Stimulated activated naive CD4-positive, alpha-beta T cell (primary cell): ENCODE data around the gene GEMIN5.
"Not testable (repeated sequence)": the region's sequence is repeated elsewhere in the genome, so short reads cannot be mapped to it uniquely, and the experiment has no call there.

Experiments used
- DNase-seq, 6 experiments: peaks; one replicate each; lab custom pipeline; 2025; lab: John Stamatoyannopoulos, UW

GEMIN5 gene, protein sequence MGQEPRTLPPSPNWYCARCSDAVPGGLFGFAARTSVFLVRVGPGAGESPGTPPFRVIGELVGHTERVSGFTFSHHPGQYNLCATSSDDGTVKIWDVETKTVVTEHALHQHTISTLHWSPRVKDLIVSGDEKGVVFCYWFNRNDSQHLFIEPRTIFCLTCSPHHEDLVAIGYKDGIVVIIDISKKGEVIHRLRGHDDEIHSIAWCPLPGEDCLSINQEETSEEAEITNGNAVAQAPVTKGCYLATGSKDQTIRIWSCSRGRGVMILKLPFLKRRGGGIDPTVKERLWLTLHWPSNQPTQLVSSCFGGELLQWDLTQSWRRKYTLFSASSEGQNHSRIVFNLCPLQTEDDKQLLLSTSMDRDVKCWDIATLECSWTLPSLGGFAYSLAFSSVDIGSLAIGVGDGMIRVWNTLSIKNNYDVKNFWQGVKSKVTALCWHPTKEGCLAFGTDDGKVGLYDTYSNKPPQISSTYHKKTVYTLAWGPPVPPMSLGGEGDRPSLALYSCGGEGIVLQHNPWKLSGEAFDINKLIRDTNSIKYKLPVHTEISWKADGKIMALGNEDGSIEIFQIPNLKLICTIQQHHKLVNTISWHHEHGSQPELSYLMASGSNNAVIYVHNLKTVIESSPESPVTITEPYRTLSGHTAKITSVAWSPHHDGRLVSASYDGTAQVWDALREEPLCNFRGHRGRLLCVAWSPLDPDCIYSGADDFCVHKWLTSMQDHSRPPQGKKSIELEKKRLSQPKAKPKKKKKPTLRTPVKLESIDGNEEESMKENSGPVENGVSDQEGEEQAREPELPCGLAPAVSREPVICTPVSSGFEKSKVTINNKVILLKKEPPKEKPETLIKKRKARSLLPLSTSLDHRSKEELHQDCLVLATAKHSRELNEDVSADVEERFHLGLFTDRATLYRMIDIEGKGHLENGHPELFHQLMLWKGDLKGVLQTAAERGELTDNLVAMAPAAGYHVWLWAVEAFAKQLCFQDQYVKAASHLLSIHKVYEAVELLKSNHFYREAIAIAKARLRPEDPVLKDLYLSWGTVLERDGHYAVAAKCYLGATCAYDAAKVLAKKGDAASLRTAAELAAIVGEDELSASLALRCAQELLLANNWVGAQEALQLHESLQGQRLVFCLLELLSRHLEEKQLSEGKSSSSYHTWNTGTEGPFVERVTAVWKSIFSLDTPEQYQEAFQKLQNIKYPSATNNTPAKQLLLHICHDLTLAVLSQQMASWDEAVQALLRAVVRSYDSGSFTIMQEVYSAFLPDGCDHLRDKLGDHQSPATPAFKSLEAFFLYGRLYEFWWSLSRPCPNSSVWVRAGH (N-terminal part only)

DNA sequence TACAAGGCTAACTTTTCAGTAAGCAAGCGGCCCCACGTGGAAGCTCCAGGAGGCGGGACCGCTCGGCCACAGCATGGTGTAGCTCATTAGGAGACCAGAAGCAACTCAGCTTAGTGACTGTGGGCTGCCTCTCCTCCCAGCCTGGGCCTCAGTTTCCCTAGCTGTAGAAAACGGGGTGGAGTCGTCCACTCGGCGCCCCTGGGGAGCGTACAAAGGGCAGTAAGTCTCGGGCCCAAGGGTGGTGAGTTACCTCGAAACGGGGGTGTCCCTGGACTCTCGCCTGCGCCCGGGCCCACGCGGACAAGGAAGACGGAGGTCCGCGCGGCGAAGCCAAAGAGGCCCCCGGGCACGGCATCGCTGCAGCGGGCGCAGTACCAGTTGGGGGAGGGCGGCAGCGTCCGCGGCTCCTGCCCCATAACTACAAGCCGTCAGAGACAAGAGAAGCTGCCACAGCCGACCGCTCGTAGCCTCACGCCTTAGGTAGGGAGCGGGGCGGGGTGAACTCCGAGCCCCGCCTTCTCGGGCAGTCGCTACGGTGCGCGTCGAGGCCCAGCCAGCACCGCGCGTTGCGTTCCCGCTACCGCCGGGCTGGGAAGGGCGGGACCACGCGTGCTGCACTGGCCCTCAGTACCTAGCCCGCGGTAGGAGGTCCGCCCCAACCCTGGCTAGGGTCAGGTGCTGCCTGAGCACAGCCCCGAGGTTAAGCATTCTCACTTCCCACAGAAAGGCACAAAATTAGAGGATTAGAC is at the start of gene GEMIN5:
Gene GEMIN5 (minus strand): TSS at position 494 of the 749 bp plus-strand sequence. CDS start 78 bp downstream, at position 416.
- peak; percentile 67 to 82 (median 75) for DNase-seq

- no peak for DNase-seq
Measured at GRCh38 chr5:154986151-154986550, 48.1 kb upstream of the GEMIN5 start.

DNA sequence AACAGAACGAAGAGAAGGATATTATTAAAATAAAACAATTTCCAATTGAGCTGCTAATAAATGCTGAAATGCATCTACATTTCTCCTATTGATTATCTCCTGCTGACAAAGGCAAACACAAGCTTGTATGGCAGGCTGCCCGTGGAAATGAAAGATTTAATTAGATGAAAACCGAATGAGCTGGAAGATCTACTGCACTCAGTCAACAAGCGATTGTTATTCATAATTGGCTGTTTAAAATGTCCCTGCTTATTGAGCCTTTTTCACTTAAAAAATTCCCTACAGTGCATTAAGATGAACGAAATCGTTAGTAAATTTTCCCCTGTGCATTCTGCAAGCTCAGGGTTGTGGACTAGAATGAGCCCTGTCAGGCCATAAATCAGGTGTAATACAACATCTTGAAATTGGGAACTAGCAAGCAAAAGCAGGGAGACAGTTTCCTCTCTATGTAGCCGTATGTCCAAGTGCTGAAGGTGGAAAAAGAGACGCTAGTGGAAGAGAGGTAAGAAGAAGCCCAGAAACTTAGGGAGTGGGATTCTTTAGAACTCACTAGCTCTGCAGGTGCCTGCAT is 47.0 kb upstream of the GEMIN5 start:
- DNase-seq = no peak

GRCh38 chr5:154978294-154978693 is 40.3 kb upstream of the GEMIN5 start:
- DNase-seq = not testable (repeated sequence)

DNA sequence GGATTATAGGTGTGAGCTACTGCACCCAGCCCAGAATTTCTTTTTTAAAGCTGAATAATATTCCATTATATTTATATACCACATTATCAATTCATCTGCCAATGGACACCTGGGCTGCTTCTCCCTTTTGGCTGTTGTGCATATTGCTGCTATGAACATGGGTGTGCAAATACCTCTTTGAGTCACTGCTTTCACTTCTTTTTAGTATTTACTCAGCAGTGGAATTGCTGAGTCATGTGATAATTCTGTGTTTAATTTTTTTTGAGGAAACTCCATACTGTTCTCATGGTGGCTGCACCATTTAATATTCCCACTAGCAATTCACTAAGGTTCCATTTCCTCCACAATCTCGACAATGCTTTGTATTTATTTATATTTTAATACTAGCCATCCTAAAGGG is 39.4 kb upstream of the GEMIN5 start:
- no peak for DNase-seq

DNA sequence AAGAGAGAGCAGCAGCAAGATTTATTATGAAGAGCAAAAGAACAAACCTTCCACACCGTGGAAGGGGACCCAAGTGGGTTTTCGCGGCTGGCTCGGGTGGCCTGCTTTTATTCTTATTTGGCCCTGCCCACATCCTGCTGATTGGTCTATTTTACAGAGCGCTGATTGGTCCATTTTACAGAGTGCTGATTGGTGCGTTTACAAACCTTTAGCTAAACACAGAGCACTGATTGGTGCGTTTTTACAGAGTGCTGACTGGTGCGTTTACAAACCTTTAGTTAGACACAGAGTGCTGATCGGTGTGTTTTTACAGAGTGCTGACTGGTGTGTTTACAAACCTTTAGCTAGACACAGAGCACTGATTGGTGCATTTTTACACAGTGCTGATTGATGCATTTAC is 38.1 kb upstream of the GEMIN5 start:
- DNase-seq = not testable (repeated sequence)

DNA sequence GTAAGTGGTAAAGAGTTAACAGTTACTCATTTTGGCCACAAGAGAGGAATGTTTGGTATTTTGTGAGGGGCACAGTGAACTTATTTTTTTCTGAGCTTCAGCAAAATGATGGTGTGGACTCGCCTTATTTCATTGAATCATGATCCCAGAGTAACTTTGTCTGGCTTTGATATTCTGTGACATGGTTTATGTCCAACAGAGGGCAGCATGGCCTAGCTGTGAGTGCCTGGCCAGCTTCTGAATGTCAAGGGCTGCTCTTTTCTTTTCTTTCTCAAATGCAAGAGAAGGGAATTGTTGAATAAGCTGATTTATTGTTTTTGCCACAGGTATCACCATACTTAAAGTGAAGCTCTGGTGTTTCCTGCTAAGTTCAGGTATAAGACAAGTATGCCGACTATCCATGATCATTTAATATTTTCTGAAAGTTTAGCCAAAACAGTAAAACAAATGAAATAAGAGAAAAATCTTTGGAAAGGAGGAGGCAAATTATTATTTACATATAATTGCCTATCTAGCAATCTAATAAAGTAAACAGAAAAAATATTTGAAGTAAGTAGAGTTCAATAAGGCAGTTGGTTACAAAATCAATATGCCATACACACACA is 34.6 kb upstream of the GEMIN5 start:
- DNase-seq = no peak

DNA sequence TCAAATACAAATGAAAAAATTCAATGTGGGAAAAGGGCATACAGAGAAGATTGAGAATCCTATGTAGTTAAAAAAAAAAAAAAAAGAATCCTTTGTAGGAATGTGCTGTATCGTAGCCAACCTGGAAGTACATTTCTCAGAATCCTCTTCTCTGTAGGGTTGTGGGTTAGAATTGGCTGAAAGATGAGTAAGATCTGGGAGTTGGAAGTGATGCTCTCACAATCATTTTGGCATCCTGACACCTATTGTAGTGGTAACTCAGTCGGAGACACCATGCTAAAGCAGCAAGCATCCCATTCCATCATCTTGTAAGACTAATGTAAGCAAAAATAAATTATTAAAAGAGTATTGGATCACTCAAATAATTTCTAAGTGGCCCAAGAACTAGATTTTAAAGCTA is 33.5 kb upstream of the GEMIN5 start:
- no peak for DNase-seq

- DNase-seq = no peak
Measured at GRCh38 chr5:154970759-154971158, 32.7 kb upstream of the GEMIN5 start.

DNA sequence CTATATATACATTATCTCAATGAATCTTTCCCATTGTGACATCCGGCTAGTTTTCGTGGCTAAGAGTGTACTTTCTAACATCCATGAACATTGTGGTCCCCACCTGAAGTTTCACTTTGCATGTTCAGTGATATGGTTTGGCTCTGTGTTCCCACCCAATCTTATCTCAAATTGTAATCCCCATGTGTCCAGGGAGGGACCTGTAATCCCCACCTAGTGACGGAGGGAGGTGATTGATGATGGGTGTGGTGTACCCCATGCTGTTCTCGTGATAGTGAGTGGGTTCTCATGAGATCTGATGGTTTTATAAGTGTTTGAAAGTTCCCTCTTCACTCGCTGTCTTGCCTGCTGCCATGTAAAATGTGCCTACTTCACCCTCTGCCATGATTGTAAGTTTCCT is 30.9 kb upstream of the GEMIN5 start:
- DNase-seq = no peak

- no peak for DNase-seq
Measured at GRCh38 chr5:154967421-154968024, 29.5 kb upstream of the GEMIN5 start.

GRCh38 chr5:154966874-154967273 is 28.9 kb upstream of the GEMIN5 start:
- no peak for DNase-seq

DNA sequence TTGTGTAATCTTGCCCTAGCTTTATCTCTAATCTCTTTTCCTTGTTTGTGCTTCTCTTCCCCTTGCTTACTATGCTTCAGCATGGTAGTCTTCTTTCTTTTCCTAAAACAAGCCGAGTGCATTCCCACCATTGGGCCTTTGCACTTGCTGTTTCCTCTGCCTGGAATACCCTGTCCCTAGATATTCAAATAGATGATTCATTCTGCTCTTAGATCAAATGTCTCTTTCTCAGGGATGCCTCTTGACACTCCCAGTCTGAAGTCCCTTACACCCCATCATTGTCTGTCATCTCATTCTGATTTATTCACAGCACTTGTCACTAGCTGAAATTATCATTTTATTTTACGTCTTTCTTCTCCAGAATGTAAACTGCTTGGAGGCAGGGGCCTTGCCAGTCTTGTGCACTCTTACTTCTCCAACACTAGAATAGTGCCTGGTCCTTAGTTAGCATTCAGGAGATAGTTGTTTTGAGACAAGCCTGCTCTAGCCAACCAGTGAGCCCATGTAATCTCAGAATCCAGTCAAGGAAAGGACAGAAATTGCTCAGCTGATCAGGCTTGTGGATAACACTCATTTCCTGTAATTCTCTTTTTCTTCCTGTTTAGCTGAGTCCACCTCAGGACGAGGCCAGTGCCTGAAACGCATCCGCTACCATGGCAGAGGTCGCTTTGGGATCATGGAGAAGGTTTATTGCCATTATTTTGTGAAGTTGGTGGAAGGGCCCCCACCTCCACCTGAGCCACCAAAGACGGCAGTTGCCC is 28.2 kb upstream of the GEMIN5 start:
- DNase-seq = no peak

DNA sequence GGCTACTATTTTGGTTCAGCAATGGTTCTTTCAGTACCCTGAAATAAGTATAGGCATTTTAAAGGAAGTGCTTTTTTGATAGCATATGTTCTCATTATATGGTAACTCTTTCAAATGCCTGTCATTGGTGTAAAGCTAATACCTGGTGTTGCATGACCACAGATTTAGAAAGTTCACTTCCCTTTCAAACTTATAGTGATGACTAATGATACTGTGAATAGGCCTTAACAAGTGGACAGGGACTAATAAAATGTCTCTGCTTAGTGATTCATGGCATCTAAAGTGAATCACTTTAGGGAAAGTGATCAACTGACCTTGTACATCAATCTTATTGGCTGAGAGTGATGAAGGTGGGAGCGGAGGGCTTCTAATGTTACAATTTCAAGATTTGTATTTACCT is 24.5 kb upstream of the GEMIN5 start:
- DNase-seq = no peak

GRCh38 chr5:154956712-154957111 is 18.7 kb upstream of the GEMIN5 start:
- DNase-seq = no peak

GRCh38 chr5:154949781-154950180 is 11.8 kb upstream of the GEMIN5 start:
- DNase-seq = no peak

- DNase-seq = no peak
Measured at GRCh38 chr5:154948313-154948712, 10.3 kb upstream of the GEMIN5 start.

GRCh38 chr5:154947778-154948177 is 9.8 kb upstream of the GEMIN5 start:
- DNase-seq = no peak

DNA sequence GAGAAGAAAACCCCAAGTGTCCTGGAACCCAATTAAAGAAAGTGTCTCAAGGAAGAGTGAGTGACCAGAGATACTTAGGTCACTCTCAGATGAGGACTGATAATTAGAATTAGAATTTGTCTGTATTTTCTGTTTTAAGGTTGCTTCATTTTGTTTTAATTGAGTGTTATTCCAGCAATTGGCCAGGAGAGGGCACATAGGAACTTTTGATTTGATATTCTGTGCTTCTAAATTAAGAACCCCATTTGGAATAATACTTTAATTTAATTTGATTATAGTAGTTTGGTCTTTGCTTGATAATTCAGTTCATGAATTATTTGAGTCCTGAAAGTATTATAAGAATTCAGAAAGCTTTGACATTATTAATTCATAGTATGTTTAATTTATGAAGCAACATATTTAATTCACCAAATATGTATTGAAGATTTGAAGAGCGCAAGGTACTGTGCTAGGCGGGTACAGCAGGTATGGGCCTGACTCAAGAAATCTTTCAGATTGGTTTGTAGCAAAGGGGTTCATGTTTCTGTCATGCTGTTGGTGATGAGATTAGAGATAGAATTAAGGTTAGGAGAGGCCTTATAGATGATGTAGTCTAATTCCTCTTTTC is 7.8 kb upstream of the GEMIN5 start:
- DNase-seq = peak in 2 of 6 experiments; percentile 7 to 19
